ENCODE results near the gene CDK14.

The CDK14 gene

GRCh38 chr7:91228327-91228726, 632.2 kb downstream of the CDK14 start:
- DNase-seq (ENCODE audit: low read depth) = no peak

- DNase-seq (ENCODE audit: low read depth) = no peak
These were observed 632.9 kb downstream of the CDK14 start for GRCh38 chr7:91228927-91229558.

GRCh38 chr7:91230100-91230499, 634.0 kb downstream of the CDK14 start:
- no peak for DNase-seq (ENCODE audit: low read depth)

GRCh38 chr7:91230503-91230902, 634.4 kb downstream of the CDK14 start:
- DNase-seq (ENCODE audit: low read depth) = no peak

- no peak for DNase-seq (ENCODE audit: low read depth)
These were observed 637.1 kb downstream of the CDK14 start for GRCh38 chr7:91233212-91233611.

GRCh38 chr7:91235211-91235832, 639.2 kb downstream of the CDK14 start:
- DNase-seq (ENCODE audit: low read depth) = no peak

- no peak for DNase-seq (ENCODE audit: low read depth)
These were observed 643.1 kb downstream of the CDK14 start for GRCh38 chr7:91239171-91239604.

GRCh38 chr7:91239772-91240171, 643.7 kb downstream of the CDK14 start:
- no peak for DNase-seq (ENCODE audit: low read depth)

- DNase-seq (ENCODE audit: low read depth) = no peak
These were observed 644.3 kb downstream of the CDK14 start for GRCh38 chr7:91240376-91240941.

- no peak for DNase-seq (ENCODE audit: low read depth)
These were observed 646.1 kb downstream of the CDK14 start for GRCh38 chr7:91242097-91242844.

- DNase-seq (ENCODE audit: low read depth) = no peak
These were observed 647.6 kb downstream of the CDK14 start for GRCh38 chr7:91243591-91244301.

- DNase-seq (ENCODE audit: low read depth) = no peak
These were observed 651.4 kb downstream of the CDK14 start for GRCh38 chr7:91247500-91247899.

GRCh38 chr7:91248996-91249395, 652.9 kb downstream of the CDK14 start:
- DNase-seq (ENCODE audit: low read depth) = no peak

- no peak for DNase-seq (ENCODE audit: low read depth)
These were observed 653.5 kb downstream of the CDK14 start for GRCh38 chr7:91249506-91250233.

GRCh38 chr7:91250706-91251105, 654.6 kb downstream of the CDK14 start:
- no peak for DNase-seq (ENCODE audit: low read depth)

GRCh38 chr7:91251877-91252276, 655.8 kb downstream of the CDK14 start:
- no peak for DNase-seq (ENCODE audit: low read depth)

Data from stimulated activated CD8-positive, alpha-beta memory T cell treated with anti-CD3 and anti-CD28 coated beads, Interleukin-12 subunit alpha, Interleukin-12 subunit beta, amount 100 ng/mL, for 4 hours (primary cell).